VCaP (cell line): ENCODE data around the gene FIBP.

Source experiments
- H3K27ac ChIP-seq: fragments of 450-650 bp; 2 replicates; pipeline ENCODE4 v1.5.1; 2017
- TF ChIP-seq, protein P1 (sequence below): fragments of 450-650 bp; conservative IDR thresholded peaks from 2 replicates; pipeline ENCODE4 v1.5.1; 2017; ENCODE audit warnings: mild to moderate bottlenecking, moderate library complexity

FIBP gene

DNA sequence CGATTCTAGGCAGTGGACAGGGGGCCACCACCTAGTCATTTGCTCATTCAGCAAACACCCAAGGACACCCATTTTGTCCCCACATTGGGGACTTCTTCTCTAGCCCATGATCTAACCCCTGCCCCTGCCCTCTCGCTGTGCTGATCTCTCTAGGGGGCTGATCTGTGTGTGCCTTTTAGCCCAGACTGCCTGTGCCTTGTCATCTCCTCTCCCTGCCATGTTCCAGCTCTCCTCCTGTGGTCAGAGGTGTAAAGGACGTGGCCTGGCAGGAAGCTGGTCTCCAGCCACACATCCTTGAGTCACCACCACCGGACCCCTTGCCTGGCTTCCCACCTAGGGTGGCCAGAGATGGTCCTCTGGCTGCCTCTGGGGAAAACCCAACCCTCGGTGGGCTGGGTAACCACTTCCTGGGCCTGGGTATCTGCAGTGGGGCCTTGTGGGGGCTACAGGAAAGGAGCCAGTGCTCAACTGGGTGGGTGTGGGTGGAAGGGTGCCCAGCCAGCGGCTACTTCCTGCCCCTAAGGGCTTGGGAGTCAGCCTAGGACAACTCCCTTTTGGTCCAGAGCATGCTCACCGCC is 7.3 kb downstream of the FIBP start:
- H3K27ac ChIP-seq: no peak overlapping the region
- TF ChIP-seq, protein P1, sequence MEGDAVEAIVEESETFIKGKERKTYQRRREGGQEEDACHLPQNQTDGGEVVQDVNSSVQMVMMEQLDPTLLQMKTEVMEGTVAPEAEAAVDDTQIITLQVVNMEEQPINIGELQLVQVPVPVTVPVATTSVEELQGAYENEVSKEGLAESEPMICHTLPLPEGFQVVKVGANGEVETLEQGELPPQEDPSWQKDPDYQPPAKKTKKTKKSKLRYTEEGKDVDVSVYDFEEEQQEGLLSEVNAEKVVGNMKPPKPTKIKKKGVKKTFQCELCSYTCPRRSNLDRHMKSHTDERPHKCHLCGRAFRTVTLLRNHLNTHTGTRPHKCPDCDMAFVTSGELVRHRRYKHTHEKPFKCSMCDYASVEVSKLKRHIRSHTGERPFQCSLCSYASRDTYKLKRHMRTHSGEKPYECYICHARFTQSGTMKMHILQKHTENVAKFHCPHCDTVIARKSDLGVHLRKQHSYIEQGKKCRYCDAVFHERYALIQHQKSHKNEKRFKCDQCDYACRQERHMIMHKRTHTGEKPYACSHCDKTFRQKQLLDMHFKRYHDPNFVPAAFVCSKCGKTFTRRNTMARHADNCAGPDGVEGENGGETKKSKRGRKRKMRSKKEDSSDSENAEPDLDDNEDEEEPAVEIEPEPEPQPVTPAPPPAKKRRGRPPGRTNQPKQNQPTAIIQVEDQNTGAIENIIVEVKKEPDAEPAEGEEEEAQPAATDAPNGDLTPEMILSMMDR: no peak

DNA sequence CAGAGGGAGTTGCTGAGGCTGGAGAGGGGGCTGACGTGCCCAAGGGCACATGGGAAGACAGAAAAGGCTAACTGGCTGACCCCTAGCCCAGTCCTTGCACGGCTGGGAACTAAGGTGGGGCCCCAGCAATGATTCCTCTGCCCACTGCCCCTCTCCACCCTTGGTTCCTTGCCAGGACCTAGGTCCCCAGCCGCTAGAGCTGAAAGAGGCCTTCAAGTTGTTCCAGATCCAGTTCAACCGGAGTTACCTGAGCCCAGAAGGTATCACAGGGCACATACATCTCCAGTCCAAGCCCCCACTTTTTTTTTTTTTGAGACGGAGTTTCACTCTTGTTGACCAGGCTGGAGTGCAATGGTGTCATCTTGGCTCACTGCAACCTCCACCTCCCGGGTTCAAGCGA is 8.2 kb downstream of the FIBP start:
- TF ChIP-seq, protein P1: no peak

DNA sequence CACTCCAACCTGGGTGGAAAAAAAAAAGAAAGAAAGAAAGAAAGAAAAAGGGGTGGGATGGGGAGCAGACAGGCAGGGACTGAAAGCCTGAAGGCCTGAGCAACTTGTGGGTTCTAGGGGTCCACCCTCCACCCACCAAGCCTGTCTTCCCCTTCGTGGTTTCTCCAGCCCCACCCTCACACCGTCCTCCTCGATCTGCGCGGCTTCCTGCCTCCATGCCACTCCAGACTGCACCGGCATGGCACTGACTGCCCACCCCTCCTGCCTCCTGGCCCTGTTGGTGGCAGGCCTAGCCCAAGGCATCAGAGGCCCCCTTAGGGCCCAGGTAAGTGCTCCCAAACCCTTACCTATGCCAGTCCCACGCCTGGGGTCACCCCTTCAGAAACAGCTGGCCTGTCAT is 8.7 kb downstream of the FIBP start, which contains the start of gene CTSW:
Gene CTSW, plus strand, starts transcription at position 221 of the 400 bp plus-strand sequence. Its CDS starts 18 bp downstream, at position 239.
- no peak within 1 kb of the TSS for H3K27ac ChIP-seq
- TF ChIP-seq, protein P1: no peak

More for the DNA sequence above, 8.2 kb downstream of the FIBP start:
- H3K27ac ChIP-seq: no peak overlapping the region

DNA sequence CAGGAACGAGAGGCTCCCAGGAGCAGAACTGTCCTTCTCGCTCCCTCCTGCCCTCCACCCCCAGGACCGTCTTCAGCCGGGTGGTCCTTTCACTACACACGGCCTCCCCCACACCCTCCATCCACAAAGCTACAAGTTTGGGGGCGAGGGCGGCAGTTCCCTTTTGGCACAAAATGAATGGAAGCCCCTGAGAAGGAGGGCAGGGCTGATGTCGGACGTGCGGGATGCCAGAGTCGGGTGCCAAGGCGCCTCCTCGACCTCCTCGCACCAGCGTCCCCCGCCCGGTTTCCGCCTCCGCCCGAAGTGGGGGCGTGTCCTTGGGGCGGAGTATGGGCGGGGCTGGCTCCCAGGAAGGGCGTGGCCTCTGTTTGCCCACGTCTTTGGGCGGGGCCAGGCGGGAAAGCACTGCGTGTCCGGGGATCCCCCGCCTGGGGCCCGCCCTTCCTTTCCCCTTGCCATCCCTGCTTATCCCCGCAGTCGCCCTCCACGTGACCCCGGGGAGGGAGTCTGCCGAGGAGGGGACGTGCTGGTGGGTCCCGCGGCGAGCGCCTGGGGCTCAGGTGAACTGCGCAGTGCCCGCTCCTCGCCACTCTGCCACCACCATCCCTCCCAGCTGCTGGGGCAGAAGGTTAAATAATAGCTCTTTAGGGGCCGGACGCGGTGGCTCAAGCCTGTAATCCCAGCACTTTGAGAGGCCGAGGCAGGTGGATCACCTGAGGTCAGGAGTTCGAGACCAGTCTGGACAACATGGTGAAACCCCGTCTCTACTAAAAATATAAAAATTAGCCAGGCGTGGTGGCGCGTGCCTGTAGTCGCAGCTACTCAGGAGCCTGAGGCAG is 14.7 kb downstream of the FIBP start:
- TF ChIP-seq, protein P1: no peak
- H3K27ac ChIP-seq: peak overlapping the region; percentile 72

DNA sequence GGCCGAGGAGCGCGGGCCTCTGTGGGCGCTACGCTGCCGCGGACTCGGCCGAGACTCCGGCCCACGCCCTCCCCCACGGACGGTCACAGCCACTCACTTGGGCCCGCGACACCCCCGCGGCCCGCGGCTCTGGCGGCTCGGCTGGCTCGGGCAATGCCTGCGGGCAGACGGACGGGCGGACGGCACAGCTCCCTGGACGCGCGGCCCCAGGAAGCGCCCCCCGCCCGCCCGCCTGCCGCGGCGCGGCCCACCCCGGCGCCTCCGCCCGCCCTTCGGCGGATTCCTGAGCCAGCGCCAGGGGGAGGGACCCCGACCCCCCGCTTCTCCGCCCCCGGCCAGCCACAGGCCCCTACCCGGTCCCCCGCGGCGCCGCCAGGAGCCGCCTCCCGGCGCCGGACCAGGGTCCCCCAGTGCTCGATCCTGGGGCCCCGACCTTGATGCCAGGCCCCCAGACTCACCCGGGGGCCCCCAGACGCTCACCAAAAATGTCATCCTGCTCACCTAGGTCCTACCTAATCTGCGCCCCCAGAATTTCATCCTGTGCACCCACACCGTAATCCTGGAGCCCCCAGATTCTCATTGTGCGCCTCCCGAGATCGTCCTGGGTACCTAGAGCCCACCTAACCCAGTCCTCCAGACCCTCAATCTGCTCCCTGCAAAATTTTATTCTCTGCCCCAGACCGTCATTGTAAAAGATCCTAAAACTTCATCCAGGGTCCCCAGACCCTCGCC is 15.5 kb downstream of the FIBP start, which contains the start of gene EFEMP2:
Gene EFEMP2, minus strand, starts transcription at position 215 of the 732 bp plus-strand sequence. CDS start 446 bp downstream, outside the sequence.
- peak within 1 kb of the TSS; percentile 72 for H3K27ac ChIP-seq
- TF ChIP-seq, protein P1: no peak

DNA sequence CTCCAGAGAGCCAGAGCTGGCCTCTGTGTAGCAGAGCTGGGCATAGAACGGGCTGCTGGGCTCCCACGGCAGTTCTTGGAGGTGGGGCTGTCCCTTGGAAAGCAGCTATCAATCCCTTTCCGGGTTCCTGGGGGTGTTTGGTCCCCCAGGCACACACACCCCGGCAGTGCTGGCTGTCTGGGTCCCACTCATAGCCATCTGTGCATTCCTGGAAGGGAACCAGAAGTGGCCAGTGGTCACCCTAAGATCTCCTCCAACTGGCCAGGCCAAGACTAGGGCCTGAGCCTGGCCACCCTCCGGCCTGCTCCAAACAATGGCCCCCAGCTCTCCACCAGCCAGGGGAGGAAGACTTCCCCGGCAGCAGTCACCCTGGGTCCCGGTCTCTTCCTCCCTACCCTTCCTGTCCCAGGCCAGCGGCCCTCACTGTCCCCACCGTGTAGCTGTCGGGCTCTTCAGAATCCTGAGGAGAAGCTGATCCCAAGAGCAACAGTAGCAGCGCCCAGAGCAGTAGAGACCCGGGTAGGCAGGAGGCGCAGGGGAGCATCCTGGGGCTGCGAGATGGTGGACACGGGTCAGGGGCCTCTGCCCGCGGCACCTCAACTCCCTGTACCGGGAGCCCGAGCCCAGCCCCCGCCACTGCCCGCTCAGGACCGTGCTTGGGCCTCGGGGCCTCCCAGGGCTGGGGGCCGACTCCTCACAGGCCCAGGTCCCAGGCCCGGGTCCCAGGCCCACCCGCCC is 16.3 kb downstream of the FIBP start:
- TF ChIP-seq, protein P1: no peak
- peak overlapping the region; percentile 4; the same call in 1 of the 2 replicates for H3K27ac ChIP-seq
